HG03135 (cell line): ENCODE measurements around the gene FAM72A.
"Not testable (repeated sequence)": the region's sequence is repeated elsewhere in the genome, so short reads cannot be mapped to it uniquely, and the experiment has no call there.

Experiments used
- ATAC-seq: cut with Tn5 transposase; IDR thresholded peaks from one replicate; pipeline ENCODE4 v1.9.1; 2021; ENCODE audit warnings: mild to moderate bottlenecking, moderate library complexity; ENCODE audit not compliant: unreplicated experiment

FAM72A gene

GRCh38 chr1:206215600-206216392 lies 13.2 kb upstream of the FAM72A start:
- ATAC-seq: not testable (repeated sequence)

- ATAC-seq: not testable (repeated sequence)
These were observed 8.2 kb upstream of the FAM72A start for GRCh38 chr1:206210802-206211201.

GRCh38 chr1:206205569-206205968 lies 2.9 kb upstream of the FAM72A start:
- not testable (repeated sequence) for ATAC-seq

GRCh38 chr1:206204871-206205270 lies 2.2 kb upstream of the FAM72A start:
- not testable (repeated sequence) for ATAC-seq

GRCh38 chr1:206204159-206204511 lies 1.5 kb upstream of the FAM72A start:
- ATAC-seq: not testable (repeated sequence)

- peak; percentile 7 for ATAC-seq
These were observed 922 bp upstream of the FAM72A start, which contains the start of gene SRGAP2 for GRCh38 chr1:206203364-206204158. TSS of gene SRGAP2 (plus strand) at chr1:206203541. CDS start at chr1:206205971, 2,430 bp downstream.

GRCh38 chr1:206196748-206197424 lies 5.8 kb downstream of the FAM72A start:
- not testable (repeated sequence) for ATAC-seq

- not testable (repeated sequence) for ATAC-seq
These were observed 7.5 kb downstream of the FAM72A start for GRCh38 chr1:206195182-206195581.

- ATAC-seq: not testable (repeated sequence)
These were observed 15.8 kb downstream of the FAM72A start for GRCh38 chr1:206186826-206187225.

GRCh38 chr1:206185778-206186177 lies 16.9 kb downstream of the FAM72A start:
- ATAC-seq: not testable (repeated sequence)

- ATAC-seq: not testable (repeated sequence)
These were observed 18.9 kb downstream of the FAM72A start for GRCh38 chr1:206183788-206184187.

- not testable (repeated sequence) for ATAC-seq
These were observed 20.0 kb downstream of the FAM72A start for GRCh38 chr1:206182368-206183317.

GRCh38 chr1:206179666-206180065 lies 23.0 kb downstream of the FAM72A start:
- not testable (repeated sequence) for ATAC-seq

GRCh38 chr1:206178061-206178989 lies 24.3 kb downstream of the FAM72A start:
- not testable (repeated sequence) for ATAC-seq

- ATAC-seq: not testable (repeated sequence)
These were observed 26.5 kb downstream of the FAM72A start for GRCh38 chr1:206176114-206176502.

- not testable (repeated sequence) for ATAC-seq
These were observed 27.1 kb downstream of the FAM72A start for GRCh38 chr1:206175459-206176113.

GRCh38 chr1:206174182-206174868 lies 28.3 kb downstream of the FAM72A start:
- not testable (repeated sequence) for ATAC-seq
